GM19193 (cell line): ENCODE results near the gene LRFN2.

ENCODE experiments used
- POLR2A ChIP-seq: IDR thresholded peaks from 4 replicates; pipeline ENCODE4 v1.6.1; 2011; ENCODE audit not compliant: insufficient read depth, insufficient read length; ENCODE audit errors: extremely low read depth

Gene LRFN2

DNA sequence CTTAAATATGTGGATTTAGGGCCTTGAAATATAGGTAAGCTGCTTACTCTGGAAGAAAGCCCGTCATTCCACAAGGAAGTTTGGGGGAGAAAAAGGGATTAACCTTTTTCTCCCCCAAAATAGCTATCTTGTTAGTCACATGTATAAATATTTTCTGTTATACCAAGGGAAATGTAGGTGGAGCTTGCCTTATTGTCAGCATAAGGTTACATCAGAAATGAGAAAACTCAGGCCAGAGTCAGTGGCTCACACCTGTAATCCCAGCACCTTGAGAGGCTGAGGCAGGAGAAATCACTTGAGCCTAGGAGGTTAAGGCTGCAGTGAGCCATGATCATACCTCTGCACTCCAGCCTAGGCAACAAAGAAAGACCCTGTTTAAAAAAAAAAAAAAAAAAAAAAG lies 129.9 kb downstream of the LRFN2 start:
- TF ChIP-seq POLR2A: no peak

DNA sequence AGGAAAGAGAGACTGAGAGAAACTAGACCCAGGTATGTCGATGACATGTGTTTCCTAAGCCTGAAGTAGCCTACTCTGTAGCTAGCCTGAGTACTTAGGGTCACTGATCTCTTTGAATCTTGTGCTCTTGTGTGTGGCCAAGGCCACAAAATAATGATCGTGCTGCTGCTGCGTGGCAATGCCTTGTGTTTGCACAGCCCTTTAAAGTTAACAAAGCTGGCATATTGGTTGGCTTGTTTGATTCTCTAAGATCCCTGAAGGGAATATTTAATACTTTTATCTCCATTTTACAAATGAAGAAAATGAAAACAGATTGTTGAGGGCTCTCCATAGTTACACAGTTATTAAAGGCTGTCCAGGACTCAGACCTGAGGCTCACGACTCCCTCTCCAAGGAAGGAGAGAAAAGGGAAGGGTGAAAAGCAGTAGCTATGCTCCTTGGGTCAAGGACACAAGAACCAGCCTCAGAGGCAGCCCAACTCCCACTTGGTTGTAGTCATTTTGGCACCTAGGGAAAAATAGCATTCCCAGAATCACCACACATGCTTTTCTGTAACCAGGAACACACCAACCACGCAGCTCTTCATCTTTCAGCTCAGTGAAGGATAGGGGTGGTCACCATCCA lies 130.7 kb downstream of the LRFN2 start:
- no peak for TF ChIP-seq POLR2A

DNA sequence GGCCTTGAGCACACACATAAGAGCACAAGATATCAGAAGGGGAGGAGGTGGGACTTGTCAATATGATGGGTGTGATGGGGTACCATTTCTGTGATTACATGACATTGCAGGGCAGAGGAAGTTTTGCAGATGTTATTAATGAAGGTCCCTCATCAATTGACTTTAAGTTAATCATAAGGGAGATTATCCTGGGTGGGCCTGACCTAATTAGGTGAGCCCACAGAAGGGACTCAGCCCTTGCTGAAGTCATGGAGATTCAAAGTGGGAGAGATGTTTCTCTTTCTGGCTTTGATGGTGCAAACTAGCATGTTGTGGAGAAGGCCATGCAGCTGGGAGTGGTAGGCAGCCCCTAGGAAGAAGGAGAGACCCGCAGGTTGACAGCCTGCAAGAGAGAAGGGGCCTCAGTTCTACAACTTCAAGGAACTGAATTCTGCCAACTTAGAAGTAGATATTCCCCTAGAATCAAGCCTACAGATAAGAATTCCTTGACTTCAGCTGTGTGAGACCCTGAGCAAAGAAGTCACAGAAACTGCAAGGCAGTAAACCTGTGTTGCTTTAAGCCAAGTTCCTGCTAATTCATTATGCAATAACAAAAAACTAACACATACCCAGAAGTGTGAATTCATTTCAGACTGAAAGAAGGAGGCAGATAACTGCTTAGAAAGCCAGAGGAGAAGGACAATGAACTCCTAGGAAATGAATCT lies 131.3 kb downstream of the LRFN2 start:
- TF ChIP-seq POLR2A: no peak

DNA sequence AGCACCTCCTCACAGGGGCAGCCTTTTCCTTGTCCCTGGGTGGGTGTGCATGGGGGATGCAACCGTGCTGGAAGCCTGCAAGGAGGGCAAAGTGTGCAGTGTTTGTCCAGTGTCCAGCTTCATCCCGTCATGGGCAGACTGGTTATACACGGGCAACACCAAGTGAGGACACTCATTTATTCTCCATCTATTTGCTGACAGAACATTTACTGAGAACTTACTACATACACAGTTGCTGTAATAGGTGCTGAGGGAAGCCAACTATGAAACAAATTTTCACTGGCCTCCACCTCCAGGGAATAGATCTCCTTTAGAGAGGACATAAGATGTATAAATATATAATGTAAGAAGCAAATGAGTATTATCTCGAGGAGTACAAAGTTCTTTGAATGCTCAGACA lies 136.7 kb downstream of the LRFN2 start:
- TF ChIP-seq POLR2A: no peak

DNA sequence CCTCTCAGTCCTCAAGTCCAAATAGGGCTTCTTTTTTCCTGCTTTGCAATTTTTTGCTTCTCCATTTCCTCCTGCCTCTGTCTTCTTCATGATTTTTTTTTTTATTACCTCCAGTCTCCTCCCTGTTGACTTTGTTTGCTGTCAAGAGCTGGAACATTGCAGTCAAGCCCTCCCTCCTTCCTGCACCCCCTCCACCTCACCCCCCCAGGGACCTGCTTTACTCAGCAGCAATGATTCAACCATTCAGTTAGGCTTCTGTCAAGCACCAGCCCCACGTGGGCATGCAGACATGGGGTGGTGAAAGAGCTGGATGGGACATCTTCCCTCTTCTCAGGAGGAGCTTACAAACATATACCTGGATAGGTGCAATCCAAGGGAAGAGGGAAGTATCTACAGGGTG lies 142.4 kb downstream of the LRFN2 start:
- no peak for TF ChIP-seq POLR2A

DNA sequence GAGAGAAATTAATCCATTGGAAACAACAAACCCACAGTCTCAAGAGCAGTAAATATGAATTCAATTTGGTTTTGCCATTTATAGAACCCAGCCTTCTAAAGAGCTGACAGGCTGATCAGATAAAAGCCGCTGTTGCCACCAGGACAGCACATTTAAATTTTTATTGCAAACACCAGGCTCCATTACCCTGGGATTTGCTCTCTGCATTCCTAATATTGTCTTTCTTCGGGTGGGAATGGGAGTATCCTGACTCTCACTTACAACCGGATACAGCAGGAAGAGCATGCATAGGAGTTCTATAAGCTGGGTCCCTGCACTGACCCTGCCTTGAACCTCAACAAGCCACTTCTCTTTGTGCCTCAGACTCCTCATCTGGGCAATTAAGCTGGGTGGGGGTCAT lies 142.9 kb downstream of the LRFN2 start:
- no peak for TF ChIP-seq POLR2A

DNA sequence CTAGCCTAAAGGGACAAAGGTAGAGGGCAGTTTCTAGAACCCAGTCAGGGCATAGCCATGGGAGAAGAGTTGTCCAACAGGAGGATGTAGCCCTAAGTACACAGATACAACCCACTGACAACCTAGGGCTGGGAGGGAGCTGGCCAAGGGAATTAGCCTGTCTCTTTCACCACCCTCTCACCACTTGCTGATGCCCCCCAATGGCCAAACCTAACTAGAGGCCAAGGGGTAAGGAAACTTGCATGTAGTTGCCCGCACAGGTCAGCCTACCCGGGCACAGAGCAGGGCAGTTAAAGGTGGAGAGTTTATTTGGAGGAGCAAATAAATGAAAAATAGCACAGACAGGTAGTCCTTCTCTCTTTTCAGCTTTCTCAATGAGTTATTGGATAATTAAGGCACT lies 143.3 kb downstream of the LRFN2 start:
- TF ChIP-seq POLR2A: no peak

DNA sequence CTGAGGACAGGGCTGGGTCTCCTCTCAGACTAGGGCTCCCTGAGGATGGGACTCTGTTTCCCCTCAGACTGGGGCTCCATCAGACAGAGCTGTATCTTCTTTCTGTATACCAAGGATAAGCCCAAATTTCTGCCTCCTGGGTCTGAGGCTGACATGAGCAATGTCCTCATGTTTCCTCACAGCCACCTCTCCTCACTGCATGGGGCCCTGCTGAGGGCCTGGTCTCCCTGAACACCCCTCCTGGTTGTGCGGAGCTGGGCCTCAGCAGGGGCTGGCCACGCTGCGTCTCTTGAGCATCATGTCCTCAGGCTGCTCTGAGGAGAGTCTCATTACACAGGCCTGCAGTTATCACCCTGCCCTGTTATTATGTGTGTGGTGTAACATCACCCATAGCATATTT lies 144.6 kb downstream of the LRFN2 start:
- no peak for TF ChIP-seq POLR2A

DNA sequence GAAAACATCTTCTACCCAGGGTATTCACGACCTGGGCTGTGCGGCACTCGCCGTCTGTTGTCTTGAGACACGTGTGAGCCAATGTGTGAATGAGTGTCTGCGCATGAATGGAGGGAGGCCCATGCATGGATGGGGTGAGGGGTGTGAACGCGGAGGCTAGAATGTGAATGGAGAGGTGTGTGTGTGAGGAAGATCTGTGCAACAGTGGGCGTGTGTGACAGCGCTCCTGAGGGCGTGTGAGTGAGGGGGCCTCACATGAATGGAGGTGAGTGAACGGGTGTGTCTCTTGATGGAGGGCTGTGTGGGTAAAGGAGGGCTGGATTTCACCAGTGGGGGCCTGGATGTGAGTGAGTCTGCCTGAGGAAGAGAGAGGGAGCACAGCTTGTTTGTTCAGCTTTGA lies 146.0 kb downstream of the LRFN2 start:
- TF ChIP-seq POLR2A: no peak

DNA sequence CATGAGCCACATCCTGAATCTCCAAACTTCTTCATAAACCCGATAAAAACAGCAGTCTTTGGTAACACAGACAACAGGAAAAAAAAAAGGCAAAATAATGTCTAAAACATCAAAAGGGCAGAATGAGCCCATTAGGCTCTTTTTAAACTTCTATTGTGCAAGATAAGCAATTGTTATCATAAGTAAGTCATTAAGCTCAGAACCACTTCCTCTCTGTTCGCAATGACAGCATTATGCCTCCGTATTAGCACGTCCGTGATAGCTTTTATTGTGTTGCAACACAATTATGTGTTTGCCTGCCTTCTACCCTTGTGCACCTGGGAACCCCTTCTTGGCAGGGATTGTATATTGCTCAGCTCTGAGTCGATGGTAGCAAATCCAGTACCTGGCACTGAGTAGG lies 147.1 kb downstream of the LRFN2 start:
- TF ChIP-seq POLR2A: no peak

DNA sequence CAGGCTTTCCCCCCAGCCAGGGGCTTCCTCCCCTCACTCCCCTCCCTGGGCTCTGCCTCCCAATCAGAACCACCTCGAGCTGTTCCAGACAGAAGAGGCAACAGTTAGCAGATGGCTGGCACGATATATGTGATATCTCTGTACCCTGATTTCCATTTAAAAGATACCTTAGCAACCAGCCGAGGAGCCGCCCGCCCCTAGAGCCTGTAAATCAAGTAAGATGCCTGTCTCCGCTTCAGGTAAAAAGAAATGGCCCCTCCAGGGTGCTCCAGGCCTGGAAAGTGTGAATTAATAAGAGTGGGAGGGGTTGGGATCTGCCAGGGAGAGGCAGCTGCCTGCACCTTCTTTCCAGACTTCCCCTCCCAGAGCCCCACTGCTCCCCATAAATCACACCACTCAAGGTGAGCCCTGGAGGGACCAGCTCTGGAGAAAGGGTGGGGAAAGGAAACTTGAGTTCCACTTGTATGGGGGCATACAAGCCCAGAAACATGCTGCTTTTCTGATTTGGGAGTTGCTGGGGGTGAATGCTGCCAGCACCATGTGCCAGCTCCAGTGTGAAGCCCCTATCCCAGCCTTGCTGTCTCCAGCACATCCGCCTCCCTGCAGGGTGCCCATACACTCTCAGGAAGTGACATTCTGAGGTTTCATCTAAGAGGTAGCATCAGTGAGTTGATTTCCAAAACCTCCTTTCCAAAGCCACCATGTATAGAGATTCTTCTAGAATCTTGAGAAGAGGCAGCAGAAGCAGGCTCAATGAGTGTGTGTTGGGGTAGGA lies 148.0 kb downstream of the LRFN2 start:
- TF ChIP-seq POLR2A: no peak

DNA sequence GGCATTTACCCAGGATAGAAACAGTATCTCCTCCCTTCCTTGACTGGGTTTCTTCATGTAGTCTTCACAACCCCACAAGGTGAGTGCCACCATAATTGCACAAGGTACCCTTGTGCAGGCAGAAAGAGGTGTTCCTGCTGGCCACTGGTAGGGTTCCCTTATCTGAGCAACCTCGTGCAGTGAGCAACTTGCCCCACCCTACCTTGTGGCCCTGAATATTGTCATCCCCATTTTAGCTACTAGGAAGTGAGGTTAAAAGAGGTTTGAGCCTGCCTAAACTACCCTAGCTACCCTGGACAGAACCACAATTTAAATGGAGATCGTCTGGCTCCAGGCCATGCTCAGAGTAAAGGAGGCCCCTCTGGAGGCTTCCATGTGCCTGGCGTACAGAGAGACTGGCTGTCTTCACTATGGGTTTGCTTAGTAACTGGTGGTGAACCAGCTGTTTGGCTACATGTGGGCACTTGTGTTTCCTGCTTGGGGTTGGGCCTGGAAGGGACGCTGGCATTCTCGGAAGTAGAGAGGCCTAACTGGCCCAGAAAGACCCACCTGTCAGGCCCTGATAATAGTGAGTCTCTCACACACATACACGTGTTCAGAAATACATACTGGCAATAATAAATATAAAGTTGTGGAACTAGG lies 148.8 kb downstream of the LRFN2 start:
- no peak for TF ChIP-seq POLR2A

DNA sequence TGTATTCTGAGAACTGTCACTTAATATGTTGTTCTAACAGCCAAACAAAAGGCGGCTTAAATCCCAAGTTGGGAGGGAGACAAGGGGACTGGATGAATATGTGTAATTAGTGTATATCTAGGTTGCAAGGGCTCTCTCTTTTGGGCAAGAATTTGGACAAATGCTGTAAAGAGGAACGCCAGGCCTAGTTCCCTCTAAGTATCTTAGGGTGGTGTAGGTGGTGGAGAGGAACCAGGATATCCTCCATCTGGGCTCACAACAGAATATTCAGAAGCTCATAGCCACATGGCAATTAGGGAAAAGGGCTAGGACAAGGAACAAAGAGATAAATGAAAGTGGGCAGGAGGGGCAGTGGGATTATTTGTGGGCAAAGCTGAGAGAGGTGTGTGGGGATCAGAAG lies 149.5 kb downstream of the LRFN2 start:
- no peak for TF ChIP-seq POLR2A

DNA sequence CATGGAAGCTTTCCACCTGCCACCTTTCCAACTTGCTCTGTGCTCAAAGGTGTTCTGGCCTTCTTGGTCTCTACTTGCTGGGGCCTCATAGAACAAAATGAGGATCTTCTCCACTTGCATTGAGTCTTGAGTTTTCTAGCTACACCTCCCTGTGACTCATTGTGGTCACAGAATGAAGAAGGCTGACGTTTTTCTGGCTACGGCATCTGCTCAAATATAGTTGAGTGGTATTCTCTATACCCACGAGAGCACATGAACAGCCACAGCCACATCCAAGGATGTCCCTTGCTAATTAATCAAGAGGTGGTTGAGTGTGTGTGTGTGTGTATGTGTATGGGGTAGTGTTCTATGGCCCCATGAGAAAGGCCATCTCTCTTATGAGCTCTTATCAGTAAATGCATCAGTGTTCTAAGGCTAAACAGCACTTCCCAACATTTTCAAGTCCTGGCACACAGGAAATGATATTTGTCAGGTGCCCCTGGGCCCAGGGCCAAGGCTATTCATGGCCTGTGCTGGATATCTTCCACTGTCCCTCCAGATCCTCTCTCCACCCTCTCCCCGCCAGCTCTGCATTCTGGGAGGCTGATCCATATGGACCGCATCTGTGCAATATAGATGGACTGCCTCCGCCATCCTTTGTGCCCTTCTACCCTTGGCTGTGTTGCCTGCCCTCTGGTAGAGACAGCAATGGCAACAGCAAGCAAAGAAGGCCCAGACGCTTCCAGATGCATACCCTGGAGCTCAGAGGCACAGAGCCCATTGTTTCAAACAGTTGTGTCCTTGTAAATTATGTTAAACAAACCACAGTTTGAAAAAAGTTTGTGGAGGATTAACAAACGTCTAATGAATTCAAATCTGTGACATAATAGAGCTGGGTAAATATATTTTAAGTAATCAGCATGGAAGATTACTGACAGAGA lies 150.2 kb downstream of the LRFN2 start:
- TF ChIP-seq POLR2A: no peak

DNA sequence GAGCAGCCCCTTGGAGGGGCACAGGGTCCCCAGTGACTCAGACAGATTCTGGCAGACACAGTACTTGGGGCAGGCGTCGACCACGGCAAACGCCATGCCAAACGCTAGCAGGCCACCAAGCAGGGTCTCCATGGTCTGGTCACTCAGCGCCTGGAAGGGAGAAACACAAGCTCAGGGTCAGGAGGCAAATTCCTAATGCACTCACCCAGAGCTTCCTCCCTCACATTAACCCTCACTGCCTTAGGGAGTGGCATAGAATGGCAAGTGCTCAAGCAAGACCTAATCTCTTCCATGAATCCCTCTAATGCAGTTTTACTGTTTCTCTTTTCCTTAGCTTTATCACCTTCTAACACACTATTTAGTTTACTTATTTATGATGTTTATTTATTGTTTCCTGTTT lies 154.2 kb downstream of the LRFN2 start:
- TF ChIP-seq POLR2A: no peak

DNA sequence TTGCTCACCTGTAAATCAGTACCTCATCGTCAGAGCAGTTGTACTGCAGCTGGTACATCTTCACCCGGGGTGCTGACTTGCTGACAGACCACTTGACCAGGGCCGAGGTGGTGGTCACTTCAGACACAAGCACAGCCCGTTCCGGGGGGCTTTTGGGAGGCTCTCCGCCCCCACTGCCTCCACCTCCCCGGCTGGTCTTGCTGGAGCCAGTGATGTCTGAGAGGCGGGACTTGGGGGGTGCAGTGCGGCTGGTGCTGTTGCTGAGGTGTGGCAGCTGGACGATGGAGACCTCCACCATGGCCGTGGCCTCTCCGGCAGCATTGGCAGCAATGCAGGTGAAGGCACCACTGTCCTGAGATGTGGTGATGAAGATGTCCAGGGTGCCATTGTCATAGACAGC lies 155.5 kb downstream of the LRFN2 start:
- TF ChIP-seq POLR2A: no peak
